Hepatocyte (in vitro differentiated cells): ENCODE data around the gene SERINC5. TPM values are rescaled to one million over a fixed set of nuclear protein-coding genes. Genes with fewer than 3 reads are reported as not detected.

Experiments
- DNase-seq: peaks from one replicate; pipeline ENCODE4 v3.0.0-alpha.2; 2016; ENCODE audit warnings: low spot score
- H2AFZ ChIP-seq: fragments of 200-600 bp; sonication (generic); 2 replicates; pipeline ENCODE4 v1.6.0; 2016; ENCODE audit warnings: antibody characterized with exemption, mild to moderate bottlenecking
- H3K27ac ChIP-seq: fragments of 200-600 bp; sonication (generic); 2 replicates; pipeline ENCODE4 v1.5.1; 2016; ENCODE audit warnings: mild to moderate bottlenecking
- H3K27me3 ChIP-seq: fragments of 200-600 bp; sonication (generic); 2 replicates; pipeline ENCODE4 v1.6.1; 2016
- H3K36me3 ChIP-seq: fragments of 200-600 bp; sonication (generic); replicated peaks from 2 replicates; pipeline ENCODE4 v1.5.1; 2016; ENCODE audit warnings: low read depth; ENCODE audit not compliant: insufficient read depth
- H3K4me1 ChIP-seq: fragments of 200-600 bp; sonication (generic); 2 replicates; pipeline ENCODE4 v1.5.1; 2016; ENCODE audit warnings: mild to moderate bottlenecking, moderate library complexity; ENCODE audit not compliant: insufficient read depth
- H3K4me2 ChIP-seq: fragments of 200-600 bp; sonication (generic); 2 replicates; pipeline ENCODE4 v1.6.0; 2016
- H3K4me3 ChIP-seq: fragments of 200-600 bp; sonication (generic); 2 replicates; pipeline ENCODE4 v1.5.1; 2016; ENCODE audit warnings: mild to moderate bottlenecking
- H3K79me2 ChIP-seq: fragments of 200-600 bp; sonication (generic); 2 replicates; pipeline ENCODE4 v1.6.0; 2017; ENCODE audit warnings: mild to moderate bottlenecking
- H3K9me2 ChIP-seq: fragments of 200-600 bp; sonication (generic); replicated peaks from 2 replicates; pipeline ENCODE4 v1.6.0; 2017; ENCODE audit warnings: mild to moderate bottlenecking; ENCODE audit not compliant: insufficient read depth
- H3K9me3 ChIP-seq: fragments of 200-600 bp; sonication (generic); 2 replicates; pipeline ENCODE4 v1.5.1; 2016; ENCODE audit warnings: low read depth, mild to moderate bottlenecking
- H4K20me1 ChIP-seq: fragments of 200-600 bp; sonication (generic); 2 replicates; pipeline ENCODE4 v1.6.0; 2016; ENCODE audit warnings: mild to moderate bottlenecking; ENCODE audit not compliant: insufficient read depth, poor library complexity, severe bottlenecking
- EZH2 ChIP-seq: fragments of 200-600 bp; sonication (generic); IDR thresholded peaks from 2 replicates; pipeline ENCODE4 v1.6.1; 2016; ENCODE audit warnings: antibody characterized with exemption, mild to moderate bottlenecking, borderline replicate concordance
- EZH2phosphoT487 ChIP-seq: fragments of 200-600 bp; sonication (generic); IDR thresholded peaks from one replicate; pipeline ENCODE4 v1.6.1; 2018; ENCODE audit warnings: antibody characterized with exemption, mild to moderate bottlenecking, low read depth, moderate library complexity; ENCODE audit not compliant: unreplicated experiment, severe bottlenecking
- WGBS: methylation state at CpG from one replicate; pipeline ENCODE4 v1.1.6; 2016; ENCODE audit warnings: low lambda C conversion rate; ENCODE audit errors: missing lambda C conversion rate; 5-methylcytosine and 5-hydroxymethylcytosine counted together
- polyA plus RNA-seq: library from polyadenylated mRNA; unstranded; fragments of >200 nt; fragmentation: Nextera tagmentation; extraction: Ambion mirVana; gene quantifications from 2 replicates; pipeline ENCODE4 v1.2.1, GENCODE V29; 2016
- total RNA-seq: library from RNA; depleted of rRNA; stranded (reverse); fragments of >200 nt; gene quantifications from 2 replicates; pipeline ENCODE4 v1.2.3, GENCODE V29; 2014
- TF ChIP-seq, protein P1 (sequence below): fragments of 200-600 bp; sonication (generic); IDR thresholded peaks from 2 replicates; pipeline ENCODE4 v1.5.1; 2016; ENCODE audit warnings: antibody characterized with exemption, mild to moderate bottlenecking; ENCODE audit not compliant: poor library complexity

The SERINC5 gene
- total and polyA plus RNA-seq, 2 experiments from 2014 or later: 19.3 to 70.2 TPM

GRCh38 chr5:80216096-80216495, 39.8 kb downstream of the SERINC5 start:
- DNase-seq: no peak
- no peaks in the 10 kb centered on the region for H3K9me2 ChIP-seq
- H3K4me2 ChIP-seq: no peak overlapping the region
- 69% methylated on average over 8 of the region's 8 CpGs for WGBS
- no peak overlapping the region for H3K4me3 ChIP-seq
- peaks cover 99% of the 10 kb centered on the region for H3K79me2 ChIP-seq
- no peak for TF ChIP-seq EZH2
- TF ChIP-seq EZH2phosphoT487: no peak
- TF ChIP-seq, protein P1, sequence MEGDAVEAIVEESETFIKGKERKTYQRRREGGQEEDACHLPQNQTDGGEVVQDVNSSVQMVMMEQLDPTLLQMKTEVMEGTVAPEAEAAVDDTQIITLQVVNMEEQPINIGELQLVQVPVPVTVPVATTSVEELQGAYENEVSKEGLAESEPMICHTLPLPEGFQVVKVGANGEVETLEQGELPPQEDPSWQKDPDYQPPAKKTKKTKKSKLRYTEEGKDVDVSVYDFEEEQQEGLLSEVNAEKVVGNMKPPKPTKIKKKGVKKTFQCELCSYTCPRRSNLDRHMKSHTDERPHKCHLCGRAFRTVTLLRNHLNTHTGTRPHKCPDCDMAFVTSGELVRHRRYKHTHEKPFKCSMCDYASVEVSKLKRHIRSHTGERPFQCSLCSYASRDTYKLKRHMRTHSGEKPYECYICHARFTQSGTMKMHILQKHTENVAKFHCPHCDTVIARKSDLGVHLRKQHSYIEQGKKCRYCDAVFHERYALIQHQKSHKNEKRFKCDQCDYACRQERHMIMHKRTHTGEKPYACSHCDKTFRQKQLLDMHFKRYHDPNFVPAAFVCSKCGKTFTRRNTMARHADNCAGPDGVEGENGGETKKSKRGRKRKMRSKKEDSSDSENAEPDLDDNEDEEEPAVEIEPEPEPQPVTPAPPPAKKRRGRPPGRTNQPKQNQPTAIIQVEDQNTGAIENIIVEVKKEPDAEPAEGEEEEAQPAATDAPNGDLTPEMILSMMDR: no peak
- H3K36me3 ChIP-seq: no peaks in the 10 kb centered on the region
- peaks cover 11% of the 10 kb centered on the region for H4K20me1 ChIP-seq
- no peaks in the 10 kb centered on the region for H3K9me3 ChIP-seq
- peak overlapping the region; percentile 8 for H3K27ac ChIP-seq
- H3K27me3 ChIP-seq: no peaks in the 10 kb centered on the region
- no peak overlapping the region for H2AFZ ChIP-seq
- no peaks in the 10 kb centered on the region for H3K4me1 ChIP-seq

GRCh38 chr5:80215523-80215922, 40.3 kb downstream of the SERINC5 start:
- no peak for TF ChIP-seq EZH2
- TF ChIP-seq EZH2phosphoT487: no peak
- TF ChIP-seq, protein P1: no peak
- Histone ChIP-seq H2AFZ (no peak overlapping the region), H4K20me1 (peaks cover 11% of the 10 kb centered on the region), H3K36me3 (no peaks in the 10 kb centered on the region), H3K4me3 (no peak overlapping the region), H3K9me2 (no peaks in the 10 kb centered on the region), H3K4me1 (no peaks in the 10 kb centered on the region), H3K79me2 (peaks cover 99% of the 10 kb centered on the region), H3K27me3 (no peaks in the 10 kb centered on the region), H3K4me2 (no peak overlapping the region), H3K27ac (peak overlapping the region; percentile 10), H3K9me3 (no peaks in the 10 kb centered on the region)
- 76% methylated on average over 4 of the region's 4 CpGs for WGBS
- no peak for DNase-seq

GRCh38 chr5:80213466-80213865, 42.4 kb downstream of the SERINC5 start:
- Histone ChIP-seq H3K27ac (no peak overlapping the region), H3K4me1 (no peaks in the 10 kb centered on the region), H3K9me2 (no peaks in the 10 kb centered on the region), H3K4me2 (no peak overlapping the region), H3K9me3 (no peaks in the 10 kb centered on the region), H3K36me3 (no peaks in the 10 kb centered on the region), H4K20me1 (peaks cover 8% of the 10 kb centered on the region), H3K4me3 (no peak overlapping the region), H3K27me3 (no peaks in the 10 kb centered on the region), H2AFZ (no peak overlapping the region), H3K79me2 (peaks cover 99% of the 10 kb centered on the region)
- TF ChIP-seq EZH2phosphoT487 (no peak), EZH2 (no peak)
- TF ChIP-seq, protein P1: no peak
- DNase-seq: no peak
- WGBS: 95% methylated on average over 3 of the region's 3 CpGs

- H2AFZ ChIP-seq: no peak overlapping the region
- no peak overlapping the region for H3K4me2 ChIP-seq
- H3K36me3 ChIP-seq: no peaks in the 10 kb centered on the region
- peaks cover 99% of the 10 kb centered on the region for H3K79me2 ChIP-seq
- H3K27ac ChIP-seq: no peak overlapping the region
- no peaks in the 10 kb centered on the region for H3K27me3 ChIP-seq
- WGBS: 89% methylated on average over 2 of the region's 2 CpGs
- H3K9me3 ChIP-seq: no peaks in the 10 kb centered on the region
- no peak for DNase-seq
- no peak for TF ChIP-seq EZH2
- TF ChIP-seq EZH2phosphoT487: no peak
- TF ChIP-seq, protein P1: no peak
- peaks cover 2% of the 10 kb centered on the region for H4K20me1 ChIP-seq
- no peak overlapping the region for H3K4me3 ChIP-seq
- no peaks in the 10 kb centered on the region for H3K9me2 ChIP-seq
- peaks cover 5% of the 10 kb centered on the region for H3K4me1 ChIP-seq
These were observed 43.6 kb downstream of the SERINC5 start for GRCh38 chr5:80212171-80212667.
